ENCODE data around the gene GRIP2.

GRCh38 chr3:14535616-14536015 is 4.5 kb downstream of the GRIP2 start:
- no peak for TF ChIP-seq GATA2 (IDR thresholded peaks at IDR 0.05; ENCODE audit: low read depth, low read length)
- TF ChIP-seq GATA3 (IDR thresholded peaks at IDR 0.05; ENCODE audit: low read depth, low read length): no peak
